ENCODE measurements around the gene KIF1B. TPM values are rescaled to one million over a fixed set of nuclear protein-coding genes. Genes with fewer than 3 reads are reported as not detected.
"Not testable (repeated sequence)": the region's sequence is repeated elsewhere in the genome, so short reads cannot be mapped to it uniquely, and the experiment has no call there.

KIF1B gene
- total RNA-seq, 4 donors from 2014 or later = 45.7 to 63.5 (median 52.1) TPM

- TF ChIP-seq CTCF (IDR thresholded peaks at IDR 0.05) = no peak
- ATAC-seq (ENCODE audit: low FRiP score) (no peak), DNase-seq (ENCODE audit: low spot score) (no peak)
Measured at GRCh38 chr1:10252508-10252907, 42.1 kb downstream of the KIF1B start.

DNA sequence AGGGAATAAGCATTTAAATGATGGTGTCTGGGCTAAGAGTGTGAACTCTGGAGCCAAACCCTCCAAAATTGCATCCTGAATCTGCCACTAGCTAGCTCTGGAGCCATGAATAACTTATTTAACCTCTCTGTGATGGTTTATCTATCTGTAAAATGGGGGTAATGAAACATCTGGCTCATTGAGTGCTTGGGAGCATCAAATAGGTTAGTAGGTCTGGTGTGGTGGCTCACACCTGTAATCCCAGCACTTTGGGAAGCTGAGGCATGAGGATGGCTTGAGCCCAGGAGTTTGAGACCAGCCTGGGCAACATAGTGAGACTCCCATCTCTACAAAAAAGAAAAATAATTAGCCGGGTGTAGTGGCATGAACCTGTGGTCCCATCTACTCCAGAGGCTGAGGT lies 42.8 kb downstream of the KIF1B start:
- DNase-seq (ENCODE audit: low spot score) (no peak), ATAC-seq (ENCODE audit: low FRiP score) (no peak)
- no peak for TF ChIP-seq CTCF (IDR thresholded peaks at IDR 0.05)

DNA sequence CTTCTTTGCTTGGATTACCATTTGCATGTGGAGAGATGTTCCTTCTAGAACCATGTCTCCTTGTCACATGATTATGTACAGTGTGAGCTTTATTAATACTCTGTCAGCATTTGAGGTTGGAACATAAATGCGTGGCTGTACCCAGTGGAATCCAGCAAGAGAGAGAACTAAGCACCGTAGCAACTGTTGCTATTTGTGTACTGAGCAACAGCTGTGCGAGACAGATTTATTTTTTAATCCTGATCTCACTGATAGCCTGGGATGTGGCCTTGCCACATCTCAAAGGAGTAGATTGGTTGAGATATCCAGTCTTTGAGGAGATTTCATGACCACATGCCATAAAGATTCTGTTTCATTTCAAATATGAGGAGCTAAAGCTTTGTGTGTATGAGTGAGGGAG lies 43.4 kb downstream of the KIF1B start:
- ATAC-seq (ENCODE audit: low FRiP score) (peak; percentile 21), DNase-seq (ENCODE audit: low spot score) (no peak)
- TF ChIP-seq CTCF (IDR thresholded peaks at IDR 0.05) = no peak

DNA sequence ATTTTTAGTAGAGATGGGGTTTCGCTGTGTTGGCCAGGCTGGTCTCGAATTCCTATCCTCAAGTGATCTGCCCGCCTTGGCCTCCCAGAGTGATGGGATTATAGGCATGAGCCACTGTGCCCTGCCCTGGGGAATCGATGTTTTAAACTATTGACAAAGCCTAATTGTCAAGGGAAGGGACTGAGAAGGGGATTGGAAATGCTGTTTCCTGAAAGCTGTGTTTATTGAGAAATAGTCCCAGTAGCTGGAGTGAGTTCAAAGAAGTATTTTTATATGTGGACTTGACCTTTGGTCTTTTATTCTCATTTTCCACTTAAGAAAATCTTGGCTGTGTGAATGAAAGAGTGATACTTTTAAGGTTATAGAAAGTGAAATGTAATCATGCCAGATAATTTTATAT lies 47.5 kb downstream of the KIF1B start:
- DNase-seq (ENCODE audit: low spot score) (no peak), ATAC-seq (ENCODE audit: low FRiP score) (no peak)
- TF ChIP-seq CTCF (IDR thresholded peaks at IDR 0.05) = no peak

GRCh38 chr1:10259547-10259946 lies 49.2 kb downstream of the KIF1B start:
- not testable (repeated sequence) for ATAC-seq (ENCODE audit: low FRiP score); DNase-seq (ENCODE audit: low spot score)

- no peak for ATAC-seq (ENCODE audit: low FRiP score)
- no peak for TF ChIP-seq CTCF (IDR thresholded peaks at IDR 0.05)
- DNase-seq (ENCODE audit: low spot score) = no peak
Measured at GRCh38 chr1:10263450-10264082, 53.2 kb downstream of the KIF1B start.

DNA sequence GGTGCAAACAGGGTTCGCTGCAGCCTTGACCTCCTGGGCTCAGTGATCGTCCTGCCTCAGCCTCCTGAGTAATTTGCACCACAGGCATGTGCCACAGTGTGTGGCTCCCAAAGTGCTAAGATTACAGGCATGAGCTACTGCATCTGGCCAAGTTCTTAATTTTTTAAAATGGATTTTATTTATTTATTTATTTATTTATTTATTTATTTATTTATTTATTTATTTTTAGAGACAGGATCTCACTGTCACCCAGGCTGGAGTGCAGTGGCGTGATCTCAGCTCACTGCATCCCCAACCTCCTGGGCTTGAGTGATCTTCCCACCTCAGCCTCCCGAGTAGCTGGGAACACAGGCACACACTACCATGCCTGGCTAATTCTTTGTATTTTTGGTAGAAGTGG lies 54.7 kb downstream of the KIF1B start:
- DNase-seq (ENCODE audit: low spot score) (no peak), ATAC-seq (ENCODE audit: low FRiP score) (no peak)
- no peak for TF ChIP-seq CTCF (IDR thresholded peaks at IDR 0.05)

All from omental fat pad (tissue), 4 donors.